SK-N-SH treated with all-trans-retinoic acid at 6 μM for 48 hours (cell line): Measurements from ENCODE around the gene ARHGEF3.

ENCODE experiments used
- ATAC-seq: fragments of 200-7000 bp; cut with Tn5 transposase; 3 replicates; pipeline ENCODE4 v1.9.1; 2020; ENCODE audit warnings: mild to moderate bottlenecking, moderate library complexity
- ARNTL ChIP-seq: fragments of 450-650 bp; formaldehyde crosslinking; IDR thresholded peaks from 2 replicates; pipeline ENCODE4 v1.5.0; 2020; ENCODE audit warnings: low read depth, mild to moderate bottlenecking, moderate library complexity, borderline replicate concordance
- BACH2 ChIP-seq: fragments of 250-450 bp; sonication (Bioruptor Pico); IDR thresholded peaks from 2 replicates; pipeline ENCODE4 v1.9.0; 2021; ENCODE audit warnings: mild to moderate bottlenecking, borderline replicate concordance
- CSDC2 ChIP-seq: fragments of 250-450 bp; sonication (Bioruptor Pico); IDR thresholded peaks from 2 replicates; pipeline ENCODE4 v1.5.0; 2020; ENCODE audit warnings: mild to moderate bottlenecking, moderate library complexity
- ESRRG ChIP-seq: fragments of 250-450 bp; sonication (Bioruptor Pico); IDR thresholded peaks from 2 replicates; pipeline ENCODE4 v1.6.1; 2021; ENCODE audit warnings: mild to moderate bottlenecking
- GLIS3 ChIP-seq: fragments of 250-450 bp; sonication (Bioruptor Pico); IDR thresholded peaks from 2 replicates; pipeline ENCODE4 v1.5.0; 2020; ENCODE audit warnings: mild to moderate bottlenecking, moderate library complexity
- ISL1 ChIP-seq: fragments of 250-450 bp; sonication (Bioruptor Pico); IDR thresholded peaks from 2 replicates; pipeline ENCODE4 v2.1.2; 2022; ENCODE audit warnings: mild to moderate bottlenecking, moderate library complexity
- PPARA ChIP-seq: fragments of 250-450 bp; sonication (Bioruptor Pico); IDR thresholded peaks from 2 replicates; pipeline ENCODE4 v1.5.0; 2020; ENCODE audit warnings: mild to moderate bottlenecking, borderline replicate concordance
- RARB ChIP-seq: fragments of 250-450 bp; sonication (Bioruptor Pico); IDR thresholded peaks from 2 replicates; pipeline ENCODE4 v1.8.0; 2021; ENCODE audit warnings: mild to moderate bottlenecking, moderate library complexity
- SNAI2 ChIP-seq: fragments of 250-450 bp; sonication (Bioruptor Pico); IDR thresholded peaks from 2 replicates; pipeline ENCODE4 v1.5.0; 2020; ENCODE audit warnings: mild to moderate bottlenecking, moderate library complexity
- TCF4 ChIP-seq: fragments of 250-450 bp; sonication (Bioruptor Pico); IDR thresholded peaks from 2 replicates; pipeline ENCODE4 v1.8.0; 2021; ENCODE audit warnings: mild to moderate bottlenecking, moderate library complexity, borderline replicate concordance
- TOX ChIP-seq: fragments of 250-450 bp; sonication (Bioruptor Pico); IDR thresholded peaks from 2 replicates; pipeline ENCODE4 v1.8.0; 2021; ENCODE audit warnings: mild to moderate bottlenecking, moderate library complexity, borderline replicate concordance
- ZC3H10 ChIP-seq: fragments of 250-450 bp; sonication (Bioruptor Pico); IDR thresholded peaks from 2 replicates; pipeline ENCODE4 v1.5.1; 2021; ENCODE audit warnings: mild to moderate bottlenecking, moderate library complexity
- ZFP3 ChIP-seq: fragments of 250-450 bp; sonication (Bioruptor Pico); IDR thresholded peaks from 2 replicates; pipeline ENCODE4 v1.5.0; 2020; ENCODE audit warnings: mild to moderate bottlenecking, moderate library complexity
- ZNF565 ChIP-seq: fragments of 450-650 bp; formaldehyde crosslinking; conservative IDR thresholded peaks from 2 replicates; pipeline ENCODE4 v1.5.0; 2020; ENCODE audit warnings: low read depth, mild to moderate bottlenecking, moderate library complexity
- ZNF70 ChIP-seq: fragments of 450-650 bp; formaldehyde crosslinking; IDR thresholded peaks from 2 replicates; pipeline ENCODE4 v1.5.0; 2020; ENCODE audit warnings: mild to moderate bottlenecking, moderate library complexity
- TF ChIP-seq, protein P1 (sequence below): fragments of 250-450 bp; sonication (Bioruptor Pico); IDR thresholded peaks from 2 replicates; pipeline ENCODE4 v1.8.0; 2021; ENCODE audit warnings: low read depth, mild to moderate bottlenecking, moderate library complexity, borderline replicate concordance
- TF ChIP-seq, protein P2 (sequence below): fragments of 250-450 bp; sonication (Bioruptor Pico); IDR thresholded peaks from 2 replicates; pipeline ENCODE4 v1.5.1; 2021; ENCODE audit warnings: mild to moderate bottlenecking, moderate library complexity
- TF ChIP-seq, protein P3 (sequence below): fragments of 250-450 bp; sonication (Bioruptor Pico); IDR thresholded peaks from 2 replicates; pipeline ENCODE4 v1.8.0; 2020; ENCODE audit warnings: mild to moderate bottlenecking, moderate library complexity, borderline replicate concordance
- TF ChIP-seq, protein P4 (sequence below): fragments of 250-450 bp; sonication (Bioruptor Pico); IDR thresholded peaks from 2 replicates; pipeline ENCODE4 v1.5.1; 2020; ENCODE audit warnings: low read depth, mild to moderate bottlenecking, moderate library complexity

ARHGEF3 gene

DNA sequence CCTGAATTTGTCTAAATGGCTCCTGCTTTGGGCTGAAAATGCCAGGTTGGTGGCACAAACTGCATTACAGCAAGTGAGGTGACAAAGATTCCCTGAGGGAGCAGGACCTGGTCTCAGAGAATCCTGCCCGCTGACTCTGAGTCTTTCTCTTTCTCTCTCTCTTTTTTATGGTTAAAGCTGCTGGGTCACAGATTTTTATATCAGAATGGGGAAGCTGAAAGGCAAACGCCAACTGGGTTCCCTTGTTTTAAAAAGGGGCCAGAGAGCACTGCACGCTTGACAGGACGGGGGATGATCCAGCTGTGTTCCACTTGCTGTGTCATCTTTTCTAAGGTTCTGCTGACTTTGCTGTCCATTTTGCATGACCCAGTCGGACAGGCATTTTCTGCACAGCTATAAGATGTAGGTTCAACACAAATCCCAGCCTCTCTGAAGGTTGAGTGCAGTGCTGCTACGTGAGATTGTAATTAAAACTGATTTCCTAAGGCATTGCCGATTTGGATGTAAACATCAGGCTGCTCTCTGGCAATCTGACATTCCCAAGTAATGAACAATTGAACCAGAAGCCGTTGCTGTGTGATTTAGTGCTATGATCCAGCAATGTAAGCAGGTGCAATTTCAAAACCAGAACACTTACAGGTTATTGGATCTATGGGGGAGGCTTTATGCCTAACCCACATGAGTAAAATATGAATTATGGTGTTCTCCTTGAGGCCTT, 25.8 kb downstream of the ARHGEF3 start:
- TF ChIP-seq GLIS3 (CRISPR knock-in tag) (no peak), ZFP3 (no peak), ARNTL (CRISPR knock-in tag) (no peak), SNAI2 (no peak), PPARA (CRISPR knock-in tag) (no peak), TOX (no peak), TCF4 (CRISPR knock-in tag) (no peak), ZNF565 (no peak)
- TF ChIP-seq, protein P1, sequence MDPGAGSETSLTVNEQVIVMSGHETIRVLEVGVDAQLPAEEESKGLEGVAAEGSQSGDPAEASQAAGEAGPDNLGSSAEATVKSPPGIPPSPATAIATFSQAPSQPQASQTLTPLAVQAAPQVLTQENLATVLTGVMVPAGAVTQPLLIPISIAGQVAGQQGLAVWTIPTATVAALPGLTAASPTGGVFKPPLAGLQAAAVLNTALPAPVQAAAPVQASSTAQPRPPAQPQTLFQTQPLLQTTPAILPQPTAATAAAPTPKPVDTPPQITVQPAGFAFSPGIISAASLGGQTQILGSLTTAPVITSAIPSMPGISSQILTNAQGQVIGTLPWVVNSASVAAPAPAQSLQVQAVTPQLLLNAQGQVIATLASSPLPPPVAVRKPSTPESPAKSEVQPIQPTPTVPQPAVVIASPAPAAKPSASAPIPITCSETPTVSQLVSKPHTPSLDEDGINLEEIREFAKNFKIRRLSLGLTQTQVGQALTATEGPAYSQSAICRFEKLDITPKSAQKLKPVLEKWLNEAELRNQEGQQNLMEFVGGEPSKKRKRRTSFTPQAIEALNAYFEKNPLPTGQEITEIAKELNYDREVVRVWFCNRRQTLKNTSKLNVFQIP = no peak
- TF ChIP-seq, protein P2, sequence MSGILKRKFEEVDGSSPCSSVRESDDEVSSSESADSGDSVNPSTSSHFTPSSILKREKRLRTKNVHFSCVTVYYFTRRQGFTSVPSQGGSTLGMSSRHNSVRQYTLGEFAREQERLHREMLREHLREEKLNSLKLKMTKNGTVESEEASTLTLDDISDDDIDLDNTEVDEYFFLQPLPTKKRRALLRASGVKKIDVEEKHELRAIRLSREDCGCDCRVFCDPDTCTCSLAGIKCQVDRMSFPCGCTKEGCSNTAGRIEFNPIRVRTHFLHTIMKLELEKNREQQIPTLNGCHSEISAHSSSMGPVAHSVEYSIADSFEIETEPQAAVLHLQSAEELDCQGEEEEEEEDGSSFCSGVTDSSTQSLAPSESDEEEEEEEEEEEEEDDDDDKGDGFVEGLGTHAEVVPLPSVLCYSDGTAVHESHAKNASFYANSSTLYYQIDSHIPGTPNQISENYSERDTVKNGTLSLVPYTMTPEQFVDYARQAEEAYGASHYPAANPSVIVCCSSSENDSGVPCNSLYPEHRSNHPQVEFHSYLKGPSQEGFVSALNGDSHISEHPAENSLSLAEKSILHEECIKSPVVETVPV (CRISPR knock-in tag) = no peak
- TF ChIP-seq, protein P3, sequence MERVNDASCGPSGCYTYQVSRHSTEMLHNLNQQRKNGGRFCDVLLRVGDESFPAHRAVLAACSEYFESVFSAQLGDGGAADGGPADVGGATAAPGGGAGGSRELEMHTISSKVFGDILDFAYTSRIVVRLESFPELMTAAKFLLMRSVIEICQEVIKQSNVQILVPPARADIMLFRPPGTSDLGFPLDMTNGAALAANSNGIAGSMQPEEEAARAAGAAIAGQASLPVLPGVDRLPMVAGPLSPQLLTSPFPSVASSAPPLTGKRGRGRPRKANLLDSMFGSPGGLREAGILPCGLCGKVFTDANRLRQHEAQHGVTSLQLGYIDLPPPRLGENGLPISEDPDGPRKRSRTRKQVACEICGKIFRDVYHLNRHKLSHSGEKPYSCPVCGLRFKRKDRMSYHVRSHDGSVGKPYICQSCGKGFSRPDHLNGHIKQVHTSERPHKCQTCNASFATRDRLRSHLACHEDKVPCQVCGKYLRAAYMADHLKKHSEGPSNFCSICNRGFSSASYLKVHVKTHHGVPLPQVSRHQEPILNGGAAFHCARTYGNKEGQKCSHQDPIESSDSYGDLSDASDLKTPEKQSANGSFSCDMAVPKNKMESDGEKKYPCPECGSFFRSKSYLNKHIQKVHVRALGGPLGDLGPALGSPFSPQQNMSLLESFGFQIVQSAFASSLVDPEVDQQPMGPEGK (CRISPR knock-in tag) = no peak
- ATAC-seq = no peak

DNA sequence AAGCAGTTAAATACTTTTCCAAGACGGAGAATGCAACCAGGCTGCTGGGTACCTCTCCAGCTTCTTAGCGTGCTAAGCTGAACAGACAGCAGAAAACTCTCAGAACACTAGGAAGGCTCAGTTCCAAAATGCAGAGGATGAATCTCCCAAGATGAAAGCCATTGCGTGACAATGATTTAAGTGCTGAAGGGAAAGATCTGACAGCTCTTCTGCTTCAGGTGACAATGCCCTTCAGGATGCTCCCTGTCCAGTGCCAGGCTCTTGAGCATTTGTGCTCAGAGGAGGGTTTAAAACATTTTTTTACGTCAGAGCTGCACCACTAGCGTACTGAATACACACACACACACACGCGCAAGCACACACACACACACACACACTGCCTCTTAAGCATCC, 26.3 kb downstream of the ARHGEF3 start:
- no peak for ATAC-seq
- TF ChIP-seq ZFP3 = no peak
- TF ChIP-seq, protein P4, sequence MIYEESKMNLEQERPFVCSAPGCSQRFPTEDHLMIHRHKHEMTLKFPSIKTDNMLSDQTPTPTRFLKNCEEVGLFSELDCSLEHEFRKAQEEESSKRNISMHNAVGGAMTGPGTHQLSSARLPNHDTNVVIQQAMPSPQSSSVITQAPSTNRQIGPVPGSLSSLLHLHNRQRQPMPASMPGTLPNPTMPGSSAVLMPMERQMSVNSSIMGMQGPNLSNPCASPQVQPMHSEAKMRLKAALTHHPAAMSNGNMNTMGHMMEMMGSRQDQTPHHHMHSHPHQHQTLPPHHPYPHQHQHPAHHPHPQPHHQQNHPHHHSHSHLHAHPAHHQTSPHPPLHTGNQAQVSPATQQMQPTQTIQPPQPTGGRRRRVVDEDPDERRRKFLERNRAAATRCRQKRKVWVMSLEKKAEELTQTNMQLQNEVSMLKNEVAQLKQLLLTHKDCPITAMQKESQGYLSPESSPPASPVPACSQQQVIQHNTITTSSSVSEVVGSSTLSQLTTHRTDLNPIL = no peak
- TF ChIP-seq ZNF565 = no peak
- TF ChIP-seq PPARA (CRISPR knock-in tag) = no peak
- TF ChIP-seq BACH2 (CRISPR knock-in tag) = no peak
- TF ChIP-seq ZNF70 (CRISPR knock-in tag) = no peak
- no peak for TF ChIP-seq ESRRG (CRISPR knock-in tag)
- no peak for TF ChIP-seq GLIS3 (CRISPR knock-in tag)

DNA sequence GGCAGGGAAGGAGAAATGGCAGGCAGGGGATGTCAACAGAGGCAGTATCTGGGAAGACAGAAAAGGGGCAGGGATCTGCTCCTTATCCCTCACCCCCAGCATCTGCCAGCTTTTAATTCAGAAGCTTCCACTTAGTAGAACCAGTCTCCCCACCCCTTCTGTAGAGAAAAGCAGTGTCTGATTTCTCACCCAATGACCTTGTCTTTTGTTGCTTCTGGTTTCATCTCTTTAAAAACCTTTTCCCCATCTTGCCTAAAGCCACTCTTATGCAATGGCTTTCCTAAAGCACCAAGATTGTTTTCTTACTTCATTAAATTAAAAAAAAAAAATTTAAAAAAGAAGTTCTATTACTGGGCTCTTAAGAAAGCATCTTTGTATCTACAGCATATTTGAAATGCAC, 27.8 kb downstream of the ARHGEF3 start:
- TF ChIP-seq, protein P2 (CRISPR knock-in tag) = no peak
- TF ChIP-seq GLIS3 (CRISPR knock-in tag) = no peak
- no peak for TF ChIP-seq ZFP3
- no peak for TF ChIP-seq CSDC2
- TF ChIP-seq ZNF70 (CRISPR knock-in tag) = no peak
- TF ChIP-seq, protein P3 (CRISPR knock-in tag) = no peak
- TF ChIP-seq ZC3H10 (CRISPR knock-in tag) = no peak
- TF ChIP-seq, protein P4 = no peak
- TF ChIP-seq RARB = no peak
- TF ChIP-seq TOX = no peak
- no peak for TF ChIP-seq ISL1 (CRISPR knock-in tag)
- no peak for ATAC-seq
